NCI-H1436 treated with DMSO at 0.1 percent for 48 hours (cell line): ENCODE measurements around the gene LAMA3.
"Not testable (repeated sequence)": the region's sequence is repeated elsewhere in the genome, so short reads cannot be mapped to it uniquely, and the experiment has no call there.

ENCODE experiments used
- DNase-seq: peaks from one replicate; lab custom pipeline; 2025; lab: John Stamatoyannopoulos, UW

The LAMA3 gene

GRCh38 chr18:23732439-23732838 is 43.2 kb downstream of the LAMA3 start:
- no peak for DNase-seq

DNA sequence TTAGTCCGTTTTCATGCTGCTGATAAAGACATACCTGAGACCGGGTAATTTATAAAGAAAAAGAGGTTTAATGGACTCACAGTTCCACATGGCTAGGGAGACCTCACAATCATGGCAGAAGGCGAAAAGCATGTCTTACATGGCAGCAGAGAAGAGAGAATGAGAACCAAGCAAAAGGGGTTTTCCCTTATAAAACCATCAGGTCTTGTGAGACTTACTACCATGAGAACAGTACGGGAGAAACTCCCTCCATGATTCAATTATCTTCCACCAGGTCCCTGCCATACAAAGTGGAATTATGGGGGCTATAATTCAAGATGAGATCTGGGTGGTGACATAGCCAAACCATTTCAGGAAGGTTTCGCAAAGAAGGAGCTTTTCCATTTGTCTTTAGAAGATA is 44.0 kb downstream of the LAMA3 start:
- not testable (repeated sequence) for DNase-seq

GRCh38 chr18:23733895-23734294 is 44.6 kb downstream of the LAMA3 start:
- DNase-seq, result no peak

- no peak for DNase-seq
Observed at GRCh38 chr18:23735021-23735464, 45.8 kb downstream of the LAMA3 start.

- DNase-seq, result no peak
Observed at GRCh38 chr18:23737578-23737977, 48.3 kb downstream of the LAMA3 start.

- no peak for DNase-seq
Observed at GRCh38 chr18:23738151-23738550, 48.9 kb downstream of the LAMA3 start.

GRCh38 chr18:23738575-23738974 is 49.3 kb downstream of the LAMA3 start:
- no peak for DNase-seq

DNA sequence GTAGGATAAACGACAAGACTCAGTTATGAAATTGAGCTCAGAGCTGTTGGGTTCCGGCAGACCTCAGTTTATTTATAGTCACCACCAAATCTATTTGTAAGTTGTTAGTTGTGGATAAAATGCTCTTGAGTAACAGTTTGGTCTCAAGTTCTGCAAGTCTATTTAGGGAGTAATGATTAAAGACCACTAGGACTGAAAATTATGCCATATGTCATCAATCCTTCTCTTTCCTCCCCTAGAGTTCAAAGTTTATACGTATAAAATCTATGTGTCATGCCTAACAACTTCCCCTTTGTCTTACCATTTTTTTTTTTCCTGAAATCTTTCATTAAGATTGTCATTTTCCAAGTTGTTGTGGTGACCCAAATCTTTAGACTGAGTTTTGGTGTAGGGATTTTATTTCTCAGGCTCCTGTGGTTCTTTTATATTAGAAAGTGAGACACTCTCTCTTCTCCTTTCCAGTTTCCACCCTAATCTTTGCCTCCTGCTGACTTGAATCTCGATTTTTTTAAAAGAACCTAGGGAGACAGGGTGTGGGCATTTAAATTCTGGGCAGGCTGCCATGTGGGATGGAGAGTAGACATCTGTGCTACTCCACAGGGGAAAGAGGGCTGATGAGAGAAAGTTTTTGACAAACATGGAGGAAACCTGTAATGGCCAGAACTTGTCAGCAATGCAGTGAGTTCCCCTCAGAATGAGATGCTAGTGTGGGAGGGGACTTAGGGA is 51.0 kb downstream of the LAMA3 start:
- no peak for DNase-seq

DNA sequence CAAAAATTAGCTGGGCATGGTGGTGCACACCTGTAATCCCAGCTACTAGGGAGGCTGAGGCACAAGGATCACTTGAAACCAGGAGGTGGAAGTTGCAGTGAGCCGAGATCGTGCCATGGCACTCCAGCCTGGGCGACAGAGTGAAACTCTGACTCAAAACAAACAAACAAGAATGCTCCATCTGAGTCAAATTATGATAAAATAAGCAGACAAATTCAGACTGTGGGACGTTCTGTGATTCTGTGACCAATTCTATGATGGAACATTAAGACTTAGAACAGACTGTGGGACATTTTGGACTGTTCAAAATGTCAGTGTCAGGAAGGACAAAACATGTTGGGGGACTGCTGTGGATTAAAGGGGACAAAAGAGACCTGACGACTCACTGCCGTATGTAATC is 52.7 kb downstream of the LAMA3 start:
- DNase-seq, result not testable (repeated sequence)

GRCh38 chr18:23743733-23744333 is 54.6 kb downstream of the LAMA3 start:
- DNase-seq, result no peak

GRCh38 chr18:23745366-23745765 is 56.1 kb downstream of the LAMA3 start:
- DNase-seq, result no peak

- DNase-seq, result no peak
Observed at GRCh38 chr18:23746851-23747250, 57.6 kb downstream of the LAMA3 start.

DNA sequence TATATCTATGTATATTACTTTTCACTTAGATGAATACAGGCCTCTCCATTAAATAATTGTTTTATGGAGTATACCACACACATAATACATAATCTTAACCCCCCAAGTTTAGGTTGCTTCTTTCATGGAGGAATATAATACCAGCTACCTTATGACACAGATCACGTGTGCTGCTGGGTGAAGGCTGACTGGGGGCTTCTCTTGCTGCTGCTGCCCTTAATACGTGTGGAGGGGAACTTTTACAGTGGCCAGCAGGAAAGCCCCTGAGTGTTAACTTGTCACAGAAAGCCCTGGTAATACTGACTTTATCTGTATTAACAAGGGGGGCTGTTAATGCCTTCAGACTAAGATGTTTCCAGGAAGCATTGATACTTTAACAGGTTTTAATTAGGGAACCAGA is 63.1 kb downstream of the LAMA3 start:
- DNase-seq, result no peak

GRCh38 chr18:23752796-23753195 is 63.5 kb downstream of the LAMA3 start:
- no peak for DNase-seq

DNA sequence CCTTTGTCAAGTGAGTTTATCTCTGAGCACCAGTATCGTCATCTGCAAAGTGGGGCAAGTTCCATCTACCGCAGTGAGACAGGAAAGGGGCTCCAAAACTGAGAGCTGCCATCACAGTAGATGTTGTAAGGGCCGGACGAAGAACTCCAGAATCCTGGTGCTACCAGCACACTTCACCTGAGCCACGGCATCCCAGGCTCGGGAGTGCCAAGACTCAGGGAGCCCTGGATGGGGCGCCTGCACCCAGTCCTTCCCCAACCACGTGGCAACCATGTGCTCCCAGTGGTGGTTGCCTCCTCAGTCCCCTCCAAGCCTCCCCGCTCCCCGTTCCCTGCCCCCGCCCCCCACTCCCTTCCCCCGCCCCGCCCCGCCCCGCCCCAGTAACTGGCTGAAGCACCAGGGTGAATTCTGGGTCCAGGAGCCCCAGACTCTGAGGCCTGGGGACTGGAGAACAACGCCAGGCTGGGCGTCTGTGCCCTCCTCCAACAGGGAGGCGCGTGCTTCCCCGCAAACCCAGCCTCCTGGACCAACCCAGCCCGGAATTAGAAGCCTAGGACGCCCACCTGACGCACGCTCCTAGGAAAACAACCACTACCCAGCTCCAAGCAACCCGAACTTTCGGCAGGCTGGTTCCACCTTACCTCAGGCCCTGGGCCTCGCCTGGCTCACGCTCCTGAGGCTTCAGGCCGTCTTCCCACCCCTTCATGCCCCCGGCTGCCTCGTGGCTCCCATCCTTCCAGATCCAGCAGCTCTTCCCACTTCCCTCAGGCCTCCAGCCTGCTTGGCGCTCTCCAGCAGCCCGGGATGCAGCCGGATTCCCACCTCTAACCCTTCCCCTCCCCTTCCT is 67.6 kb downstream of the LAMA3 start:
- no peak for DNase-seq

DNA sequence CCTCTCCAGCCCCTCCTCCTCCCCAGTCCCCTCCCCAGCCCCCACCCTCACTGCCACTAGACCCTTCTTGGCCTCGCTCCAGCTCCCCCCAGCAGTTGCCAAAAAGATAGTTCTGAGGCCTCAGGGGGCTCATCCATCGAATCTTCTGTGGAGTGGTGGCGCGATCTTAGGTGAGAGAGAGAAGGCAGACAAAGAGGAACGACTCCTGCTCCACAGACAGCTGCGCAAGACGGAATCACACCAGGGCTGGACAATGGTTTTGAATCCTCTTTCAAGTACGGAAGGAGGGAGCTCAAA is 68.1 kb downstream of the LAMA3 start:
- DNase-seq, result no peak

DNA sequence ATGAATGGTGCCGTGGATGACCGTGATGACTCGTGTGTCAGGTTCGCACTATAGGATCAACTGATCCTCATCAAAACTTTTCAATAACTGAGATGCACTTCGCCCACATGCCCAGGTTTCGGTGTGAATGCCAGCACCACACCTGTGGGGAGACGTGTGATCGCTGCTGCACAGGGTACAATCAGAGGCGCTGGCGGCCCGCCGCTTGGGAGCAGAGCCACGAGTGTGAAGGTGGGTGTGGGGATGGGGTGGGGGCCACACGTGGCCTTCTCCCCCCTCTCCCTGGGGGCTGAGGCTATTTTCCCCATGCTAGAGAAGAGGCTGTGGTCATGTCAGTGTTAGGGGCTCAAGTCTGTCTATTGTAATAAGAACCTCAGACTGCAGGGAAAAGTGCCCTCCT is 69.0 kb downstream of the LAMA3 start:
- DNase-seq, result no peak

GRCh38 chr18:23761941-23762340 is 72.7 kb downstream of the LAMA3 start:
- DNase-seq, result no peak

GRCh38 chr18:23763343-23763742 is 74.1 kb downstream of the LAMA3 start:
- DNase-seq, result no peak

- DNase-seq, result no peak
Observed at GRCh38 chr18:23765931-23766330, 76.7 kb downstream of the LAMA3 start.

GRCh38 chr18:23772327-23773024 is 83.2 kb downstream of the LAMA3 start:
- no peak for DNase-seq

- DNase-seq, result no peak
Observed at GRCh38 chr18:23776306-23776705, 87.1 kb downstream of the LAMA3 start.

GRCh38 chr18:23778828-23779227 is 89.6 kb downstream of the LAMA3 start:
- no peak for DNase-seq
